ENCODE measurements around the gene ZNF439. TPM values are rescaled to one million over a fixed set of nuclear protein-coding genes. Genes with fewer than 3 reads are reported as not detected.
"Not testable (repeated sequence)": the region's sequence is repeated elsewhere in the genome, so short reads cannot be mapped to it uniquely, and the experiment has no call there.

ZNF439 gene
- total RNA-seq, 1 donor from 2014 or later, result 1.0 TPM

DNA sequence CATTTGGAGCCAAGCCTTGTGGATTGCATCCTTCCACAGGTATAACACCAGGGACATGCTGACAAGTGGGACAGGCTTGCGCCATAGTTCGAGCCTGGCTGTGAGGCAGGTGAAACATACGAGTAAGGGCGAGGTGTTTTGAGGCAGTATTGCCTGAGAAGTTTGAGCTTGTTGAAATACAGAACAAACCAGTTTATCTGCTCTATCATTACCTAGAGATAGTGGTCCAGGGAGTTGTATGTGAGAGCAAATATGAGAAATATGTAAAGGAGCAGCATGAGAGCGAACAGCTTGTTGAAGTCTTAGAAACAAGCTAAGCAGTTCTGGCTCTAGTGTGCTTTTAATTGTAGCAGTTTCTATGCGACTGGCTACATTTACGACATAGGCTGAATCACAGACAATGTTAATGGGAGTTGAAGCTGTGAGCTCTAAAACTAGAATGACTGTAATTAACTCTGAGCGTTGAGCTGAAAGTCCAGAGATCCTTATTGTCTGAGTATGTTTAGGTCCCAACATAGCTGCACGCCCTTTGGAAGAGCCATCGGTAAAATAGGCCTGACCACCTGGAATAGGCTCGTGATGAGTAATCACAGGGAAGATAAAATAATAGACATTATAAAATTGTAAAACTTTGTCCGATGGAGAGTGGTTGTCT, 8.2 kb downstream of the ZNF439 start:
- Mint-ChIP-seq H3K9me3 (ENCODE audit: unreplicated experiment) (peaks cover 12% of the 10 kb centered on the region), H3K27me3 (ENCODE audit: unreplicated experiment) (no peaks in the 10 kb centered on the region), H3K4me1 (ENCODE audit: unreplicated experiment) (no peaks in the 10 kb centered on the region), H3K27ac (ENCODE audit: unreplicated experiment) (no peak overlapping the region), H3K4me3 (ENCODE audit: unreplicated experiment) (no peak overlapping the region), H3K36me3 (ENCODE audit: unreplicated experiment) (no peaks in the 10 kb centered on the region)
- no peak for DNase-seq (ENCODE audit: extremely low spot score, unreplicated experiment)
- TF ChIP-seq, protein P1, sequence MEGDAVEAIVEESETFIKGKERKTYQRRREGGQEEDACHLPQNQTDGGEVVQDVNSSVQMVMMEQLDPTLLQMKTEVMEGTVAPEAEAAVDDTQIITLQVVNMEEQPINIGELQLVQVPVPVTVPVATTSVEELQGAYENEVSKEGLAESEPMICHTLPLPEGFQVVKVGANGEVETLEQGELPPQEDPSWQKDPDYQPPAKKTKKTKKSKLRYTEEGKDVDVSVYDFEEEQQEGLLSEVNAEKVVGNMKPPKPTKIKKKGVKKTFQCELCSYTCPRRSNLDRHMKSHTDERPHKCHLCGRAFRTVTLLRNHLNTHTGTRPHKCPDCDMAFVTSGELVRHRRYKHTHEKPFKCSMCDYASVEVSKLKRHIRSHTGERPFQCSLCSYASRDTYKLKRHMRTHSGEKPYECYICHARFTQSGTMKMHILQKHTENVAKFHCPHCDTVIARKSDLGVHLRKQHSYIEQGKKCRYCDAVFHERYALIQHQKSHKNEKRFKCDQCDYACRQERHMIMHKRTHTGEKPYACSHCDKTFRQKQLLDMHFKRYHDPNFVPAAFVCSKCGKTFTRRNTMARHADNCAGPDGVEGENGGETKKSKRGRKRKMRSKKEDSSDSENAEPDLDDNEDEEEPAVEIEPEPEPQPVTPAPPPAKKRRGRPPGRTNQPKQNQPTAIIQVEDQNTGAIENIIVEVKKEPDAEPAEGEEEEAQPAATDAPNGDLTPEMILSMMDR (IDR thresholded peaks at IDR 0.05), result no peak

DNA sequence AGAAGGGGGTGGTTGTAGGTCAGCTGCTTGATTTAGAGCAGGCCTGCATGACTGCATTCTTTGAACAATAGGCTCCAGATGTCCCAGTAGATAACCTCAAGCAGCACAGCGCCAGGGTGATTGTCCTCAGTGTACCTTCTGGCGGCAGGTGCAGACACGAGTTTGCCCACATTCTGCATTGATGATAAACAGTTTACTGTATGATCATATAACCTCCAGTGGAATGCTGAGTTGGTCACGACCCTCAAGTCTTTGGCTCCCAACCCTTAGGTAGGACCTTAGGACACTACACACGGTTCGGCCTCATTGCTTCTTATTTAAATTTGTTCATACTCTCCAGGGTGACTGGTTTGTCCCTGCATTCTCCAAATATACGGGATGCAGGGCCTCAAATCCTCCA, 12.2 kb downstream of the ZNF439 start:
- no peaks in the 10 kb centered on the region for H3K4me1 Mint-ChIP-seq (ENCODE audit: unreplicated experiment)
- TF ChIP-seq, protein P1 (IDR thresholded peaks at IDR 0.05), result no peak
- H3K27me3 Mint-ChIP-seq (ENCODE audit: unreplicated experiment), result no peaks in the 10 kb centered on the region
- H3K36me3 Mint-ChIP-seq (ENCODE audit: unreplicated experiment), result peaks cover 2% of the 10 kb centered on the region
- H3K4me3 Mint-ChIP-seq (ENCODE audit: unreplicated experiment), result no peak overlapping the region
- no peak overlapping the region for H3K27ac Mint-ChIP-seq (ENCODE audit: unreplicated experiment)
- peaks cover 26% of the 10 kb centered on the region for H3K9me3 Mint-ChIP-seq (ENCODE audit: unreplicated experiment)
- no peak for DNase-seq (ENCODE audit: extremely low spot score, unreplicated experiment)

DNA sequence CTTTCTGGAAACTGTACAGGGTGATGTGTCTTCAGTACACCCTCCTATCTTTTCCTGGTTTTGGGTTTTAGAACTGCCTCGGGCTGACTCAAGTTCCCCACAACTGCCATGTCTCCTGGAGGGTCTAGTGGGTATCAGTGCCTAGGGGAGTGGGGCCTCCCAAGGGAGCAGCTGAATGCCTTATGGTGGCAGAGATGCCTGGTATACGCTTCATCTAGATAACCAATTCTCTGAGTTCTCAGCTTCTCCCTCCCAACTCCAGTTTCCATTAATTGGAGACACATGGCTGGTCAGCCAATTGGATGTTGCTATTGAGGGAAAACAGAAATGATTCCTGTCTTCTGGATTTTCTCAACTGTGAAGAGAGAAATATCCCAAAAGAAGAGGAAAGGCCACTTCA, 12.8 kb downstream of the ZNF439 start:
- TF ChIP-seq, protein P1 (IDR thresholded peaks at IDR 0.05), result no peak
- Mint-ChIP-seq H3K4me1 (ENCODE audit: unreplicated experiment) (no peaks in the 10 kb centered on the region), H3K9me3 (ENCODE audit: unreplicated experiment) (peaks cover 31% of the 10 kb centered on the region), H3K4me3 (ENCODE audit: unreplicated experiment) (no peak overlapping the region), H3K36me3 (ENCODE audit: unreplicated experiment) (peaks cover 3% of the 10 kb centered on the region), H3K27ac (ENCODE audit: unreplicated experiment) (no peak overlapping the region), H3K27me3 (ENCODE audit: unreplicated experiment) (no peaks in the 10 kb centered on the region)
- DNase-seq (ENCODE audit: extremely low spot score, unreplicated experiment), result no peak

DNA sequence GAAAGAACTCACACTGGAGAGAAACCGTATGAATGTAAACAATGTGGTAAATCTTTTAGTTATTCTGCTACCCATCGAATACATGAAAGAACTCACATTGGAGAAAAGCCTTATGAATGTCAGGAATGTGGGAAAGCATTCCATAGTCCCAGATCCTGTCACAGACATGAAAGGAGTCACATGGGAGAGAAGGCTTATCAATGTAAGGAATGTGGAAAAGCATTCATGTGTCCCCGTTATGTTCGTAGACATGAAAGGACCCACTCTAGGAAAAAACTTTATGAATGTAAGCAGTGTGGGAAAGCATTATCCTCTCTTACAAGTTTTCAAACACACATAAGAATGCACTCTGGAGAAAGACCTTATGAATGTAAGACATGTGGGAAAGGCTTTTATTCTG, 19.2 kb downstream of the ZNF439 start:
- Mint-ChIP-seq H3K9me3 (ENCODE audit: unreplicated experiment) (peaks cover 42% of the 10 kb centered on the region), H3K36me3 (ENCODE audit: unreplicated experiment) (peaks cover 20% of the 10 kb centered on the region)
- not testable (repeated sequence) for H3K4me1 Mint-ChIP-seq (ENCODE audit: unreplicated experiment); H3K27ac Mint-ChIP-seq (ENCODE audit: unreplicated experiment); DNase-seq (ENCODE audit: extremely low spot score, unreplicated experiment); H3K4me3 Mint-ChIP-seq (ENCODE audit: unreplicated experiment); H3K27me3 Mint-ChIP-seq (ENCODE audit: unreplicated experiment)

DNA sequence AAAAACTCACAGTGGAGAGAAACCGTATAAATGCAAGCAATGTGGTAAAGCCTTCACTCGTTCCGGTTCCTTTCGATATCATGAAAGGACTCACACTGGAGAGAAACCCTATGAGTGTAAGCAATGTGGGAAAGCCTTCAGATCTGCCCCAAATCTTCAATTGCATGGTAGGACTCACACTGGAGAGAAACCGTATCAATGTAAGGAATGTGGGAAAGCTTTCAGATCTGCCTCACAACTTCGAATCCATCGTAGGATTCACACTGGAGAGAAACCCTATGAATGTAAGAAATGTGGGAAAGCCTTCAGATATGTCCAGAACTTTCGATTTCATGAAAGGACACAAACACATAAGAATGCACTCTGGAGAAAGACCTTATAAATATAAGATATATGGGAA, 19.7 kb downstream of the ZNF439 start:
- H3K27me3 Mint-ChIP-seq (ENCODE audit: unreplicated experiment), result no peaks in the 10 kb centered on the region
- TF ChIP-seq, protein P1 (IDR thresholded peaks at IDR 0.05), result no peak
- no peak overlapping the region for H3K27ac Mint-ChIP-seq (ENCODE audit: unreplicated experiment)
- no peak for DNase-seq (ENCODE audit: extremely low spot score, unreplicated experiment)
- peaks cover 42% of the 10 kb centered on the region for H3K9me3 Mint-ChIP-seq (ENCODE audit: unreplicated experiment)
- peaks cover 20% of the 10 kb centered on the region for H3K36me3 Mint-ChIP-seq (ENCODE audit: unreplicated experiment)
- no peaks in the 10 kb centered on the region for H3K4me1 Mint-ChIP-seq (ENCODE audit: unreplicated experiment)
- no peak overlapping the region for H3K4me3 Mint-ChIP-seq (ENCODE audit: unreplicated experiment)

Data from osteocyte (in vitro differentiated cells).